ENCODE data around the gene GLCE.
"Not testable (repeated sequence)": the region's sequence is repeated elsewhere in the genome, so short reads cannot be mapped to it uniquely, and the experiment has no call there.

The GLCE gene

DNA sequence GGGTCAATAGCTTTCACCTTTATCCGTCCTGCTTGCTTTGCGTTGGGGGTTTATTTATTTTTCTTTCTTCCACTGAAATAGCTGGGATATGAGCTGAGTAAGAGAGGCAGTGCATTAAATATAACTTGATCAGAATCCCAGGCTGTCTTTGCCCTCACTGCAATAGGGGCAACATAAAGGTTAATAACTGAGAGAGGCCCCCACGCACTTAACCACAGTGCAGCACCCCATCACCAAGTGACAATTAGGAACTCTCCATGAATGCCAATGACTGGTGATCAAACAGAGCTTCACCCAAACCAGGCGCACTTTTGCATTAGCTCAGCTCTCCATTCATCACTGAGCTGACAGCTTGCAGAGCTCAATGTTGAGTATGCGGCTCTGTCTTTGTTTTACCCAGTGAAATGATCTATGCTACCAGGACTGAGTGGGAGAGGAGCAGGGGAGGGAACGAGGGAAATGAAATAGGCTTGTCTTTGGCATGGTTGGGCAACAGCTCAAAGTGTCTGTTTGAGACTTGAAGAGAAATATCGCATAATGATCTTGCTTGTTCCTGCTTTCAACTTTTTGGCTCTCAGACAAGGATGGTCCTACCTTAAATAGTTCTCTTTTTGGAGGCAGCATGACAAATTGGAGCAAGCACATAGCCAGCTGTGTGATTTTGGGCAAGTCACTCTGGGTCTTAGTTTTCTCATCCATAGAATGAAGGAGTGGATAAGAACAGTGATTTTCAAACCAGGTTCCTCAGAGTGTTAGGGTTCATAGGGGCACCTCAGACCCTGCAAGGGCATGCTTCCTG lies 14.5 kb upstream of the GLCE start:
- Histone ChIP-seq H3K9ac (ENCODE audit: low read depth, low read length) (no peak overlapping the region), H3K4me1 (ENCODE audit: insufficient read depth, low read length) (peaks cover 3% of the 10 kb centered on the region; the same call in 1 of the 2 replicates), H3K36me3 (ENCODE audit: insufficient read depth, low read length) (no peaks in the 10 kb centered on the region), H3K9me3 (ENCODE audit: control insufficient read depth, insufficient read depth, low read length) (no peaks in the 10 kb centered on the region)

DNA sequence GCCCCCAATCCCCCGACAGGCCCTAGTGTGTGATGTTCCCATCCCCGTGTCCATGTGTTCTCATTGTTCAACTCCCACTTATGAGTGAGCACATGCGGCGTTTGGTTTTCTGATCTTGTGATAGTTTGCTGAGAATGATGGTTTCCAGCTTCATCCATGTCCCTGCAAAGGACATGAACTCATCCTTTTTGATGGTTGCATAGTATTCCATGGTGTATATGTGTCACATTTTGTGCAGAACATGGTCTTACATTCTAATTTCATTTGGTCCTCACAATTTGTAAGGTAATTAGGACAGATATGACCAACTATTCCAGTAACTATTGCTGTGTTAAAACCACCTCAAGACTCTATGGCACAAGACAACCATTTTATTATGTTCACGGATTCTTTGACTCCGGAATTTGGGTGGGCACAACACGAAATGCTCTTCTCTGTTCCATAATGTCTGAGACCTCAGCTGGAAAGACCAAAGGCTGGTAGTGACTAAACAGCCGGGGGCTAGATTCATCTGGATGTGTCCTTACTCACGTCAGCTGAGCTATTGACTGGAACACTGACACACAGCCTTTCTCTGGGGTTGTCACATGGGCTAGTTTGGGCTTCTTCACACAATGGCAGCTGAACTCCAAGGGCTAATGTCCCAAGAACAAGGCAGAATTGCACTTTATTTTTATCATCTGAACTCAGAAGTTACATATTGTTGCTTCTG lies 13.6 kb upstream of the GLCE start:
- Histone ChIP-seq H3K9ac (ENCODE audit: low read depth, low read length) (no peak overlapping the region), H3K4me1 (ENCODE audit: insufficient read depth, low read length) (peaks cover 3% of the 10 kb centered on the region; the same call in 1 of the 2 replicates), H3K9me3 (ENCODE audit: control insufficient read depth, insufficient read depth, low read length) (no peaks in the 10 kb centered on the region), H3K36me3 (ENCODE audit: insufficient read depth, low read length) (no peaks in the 10 kb centered on the region)

DNA sequence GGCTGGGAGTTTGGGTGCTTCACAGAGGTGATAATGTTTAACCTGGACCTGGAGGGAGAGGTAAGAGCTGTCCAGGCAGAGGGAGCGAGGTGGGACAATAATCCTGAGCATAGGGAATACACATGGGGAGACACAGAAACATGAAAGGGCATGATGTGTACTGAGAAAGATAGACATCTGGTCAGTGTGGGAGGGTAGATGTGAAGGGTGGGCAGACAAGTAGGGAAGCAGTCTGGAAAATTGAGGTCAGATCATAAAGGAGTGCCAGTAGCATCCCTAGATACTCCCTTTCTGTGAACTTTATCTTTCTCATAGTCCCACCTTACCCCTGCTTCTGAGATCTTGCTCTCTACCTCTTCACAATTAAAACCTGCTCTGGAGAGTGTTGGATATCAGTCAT lies 12.0 kb upstream of the GLCE start:
- H3K4me1 ChIP-seq (ENCODE audit: insufficient read depth, low read length), result peaks cover 3% of the 10 kb centered on the region; the same call in 1 of the 2 replicates
- no peaks in the 10 kb centered on the region for H3K36me3 ChIP-seq (ENCODE audit: insufficient read depth, low read length)
- no peak overlapping the region for H3K9ac ChIP-seq (ENCODE audit: low read depth, low read length)
- H3K9me3 ChIP-seq (ENCODE audit: control insufficient read depth, insufficient read depth, low read length), result no peaks in the 10 kb centered on the region

DNA sequence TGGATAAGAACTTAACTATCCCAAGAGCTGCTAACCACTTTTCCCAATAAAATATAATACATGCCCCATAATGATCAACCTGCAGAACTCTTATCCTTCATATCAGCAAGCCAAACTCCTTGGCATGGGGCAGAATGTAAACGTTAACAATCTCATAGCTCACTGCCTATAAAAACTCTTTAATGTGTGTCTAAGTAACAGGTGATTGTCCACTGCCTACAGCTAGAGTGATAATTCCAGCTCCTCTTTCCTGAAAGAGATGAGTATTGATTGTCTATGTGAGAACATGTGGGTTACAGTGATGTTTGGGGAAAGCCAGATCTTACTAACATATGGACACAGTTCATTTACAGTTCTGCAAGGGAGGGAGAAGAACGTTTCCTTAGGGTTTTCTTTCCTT lies 11.3 kb upstream of the GLCE start:
- no peaks in the 10 kb centered on the region for H3K9me3 ChIP-seq (ENCODE audit: control insufficient read depth, insufficient read depth, low read length)
- no peaks in the 10 kb centered on the region for H3K36me3 ChIP-seq (ENCODE audit: insufficient read depth, low read length)
- H3K9ac ChIP-seq (ENCODE audit: low read depth, low read length), result no peak overlapping the region
- H3K4me1 ChIP-seq (ENCODE audit: insufficient read depth, low read length), result peaks cover 3% of the 10 kb centered on the region; the same call in 1 of the 2 replicates

DNA sequence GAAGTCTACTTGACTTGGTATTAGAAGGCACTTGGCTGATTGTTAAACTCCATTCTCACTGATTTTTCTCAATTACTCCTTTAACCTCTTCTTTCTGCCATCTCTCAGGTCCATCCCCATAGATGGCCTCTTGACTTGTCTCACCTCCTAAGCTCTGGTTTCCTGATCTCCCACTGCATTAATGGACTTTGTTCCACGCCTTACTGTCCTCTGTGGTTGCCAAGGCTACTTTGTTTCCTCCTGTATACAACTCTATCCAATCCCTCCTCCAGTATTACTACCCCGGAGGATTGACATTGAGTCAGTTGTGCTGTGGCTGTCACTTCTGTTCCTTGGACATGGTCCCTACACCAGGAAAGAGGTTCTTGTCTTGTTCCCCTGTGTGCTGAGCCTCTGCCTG lies 10.6 kb upstream of the GLCE start:
- no peak overlapping the region for H3K9ac ChIP-seq (ENCODE audit: low read depth, low read length)
- H3K4me1 ChIP-seq (ENCODE audit: insufficient read depth, low read length), result peaks cover 3% of the 10 kb centered on the region; the same call in 1 of the 2 replicates
- H3K9me3 ChIP-seq (ENCODE audit: control insufficient read depth, insufficient read depth, low read length), result no peaks in the 10 kb centered on the region
- H3K36me3 ChIP-seq (ENCODE audit: insufficient read depth, low read length), result no peaks in the 10 kb centered on the region

DNA sequence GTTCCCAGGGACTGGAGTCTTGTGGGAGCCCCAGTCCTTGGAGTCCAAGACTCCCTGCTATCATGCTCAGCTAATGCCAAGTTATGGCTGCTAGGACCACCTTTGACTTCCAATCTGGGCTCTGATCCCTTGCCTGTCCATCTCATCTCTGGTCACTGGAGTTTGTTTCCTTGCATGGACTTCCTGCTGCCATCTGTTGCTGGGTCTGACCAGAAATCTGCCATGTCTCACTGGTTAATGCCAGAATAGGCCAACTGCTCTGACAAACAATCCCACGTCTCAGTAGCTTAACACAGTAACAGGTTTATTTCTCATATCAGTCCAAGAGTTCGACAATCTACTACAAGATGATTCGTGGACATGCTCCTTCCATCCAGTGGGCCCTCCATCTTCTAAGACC lies 10.1 kb upstream of the GLCE start:
- Histone ChIP-seq H3K9me3 (ENCODE audit: control insufficient read depth, insufficient read depth, low read length) (no peaks in the 10 kb centered on the region), H3K9ac (ENCODE audit: low read depth, low read length) (no peak overlapping the region), H3K4me1 (ENCODE audit: insufficient read depth, low read length) (peaks cover 3% of the 10 kb centered on the region; the same call in 1 of the 2 replicates), H3K36me3 (ENCODE audit: insufficient read depth, low read length) (no peaks in the 10 kb centered on the region)

DNA sequence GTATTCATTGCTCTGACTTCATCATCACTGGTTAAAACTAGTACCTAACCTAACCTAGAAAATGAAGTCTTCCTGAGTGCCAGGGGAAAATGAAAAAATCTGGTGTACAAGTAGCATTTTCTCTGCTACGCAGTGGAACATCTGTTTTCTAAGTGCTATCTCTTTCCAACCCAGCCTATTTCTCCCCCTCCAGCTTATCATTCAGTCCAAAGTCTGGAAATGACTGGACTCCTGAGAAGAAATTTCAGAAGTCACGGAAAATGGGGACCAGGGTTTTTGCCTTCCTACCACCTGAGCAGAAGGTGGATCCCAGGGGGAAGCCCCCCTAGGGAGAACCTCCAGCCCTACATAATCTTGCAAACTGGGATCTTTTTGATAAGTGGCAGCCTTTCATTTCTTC lies 9.6 kb upstream of the GLCE start:
- no peaks in the 10 kb centered on the region for H3K9me3 ChIP-seq (ENCODE audit: control insufficient read depth, insufficient read depth, low read length)
- no peaks in the 10 kb centered on the region for H3K36me3 ChIP-seq (ENCODE audit: insufficient read depth, low read length)
- no peak overlapping the region for H3K9ac ChIP-seq (ENCODE audit: low read depth, low read length)
- peaks cover 3% of the 10 kb centered on the region; the same call in 1 of the 2 replicates for H3K4me1 ChIP-seq (ENCODE audit: insufficient read depth, low read length)

DNA sequence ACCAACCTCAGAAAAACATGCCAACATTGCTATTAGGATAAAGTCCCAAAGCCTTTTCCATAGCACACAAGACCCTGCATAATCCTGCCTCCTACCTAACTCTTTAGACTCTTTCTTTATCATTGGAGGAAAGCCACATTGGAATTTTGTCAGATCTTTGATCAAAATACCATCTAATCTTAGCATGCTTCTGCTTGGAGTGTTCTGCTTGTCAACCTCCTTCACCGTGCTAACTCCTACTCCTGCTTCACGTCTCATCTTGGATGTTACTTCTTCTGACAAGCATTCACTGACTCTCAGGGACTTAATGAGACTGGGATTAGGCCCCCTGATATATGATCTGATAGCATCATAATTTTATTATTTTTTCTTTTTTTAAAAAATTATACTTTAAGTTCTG lies 7.4 kb upstream of the GLCE start:
- H3K9me3 ChIP-seq (ENCODE audit: control insufficient read depth, insufficient read depth, low read length), result no peaks in the 10 kb centered on the region
- H3K36me3 ChIP-seq (ENCODE audit: insufficient read depth, low read length), result no peaks in the 10 kb centered on the region
- H3K9ac ChIP-seq (ENCODE audit: low read depth, low read length), result no peak overlapping the region
- no peaks in the 10 kb centered on the region for H3K4me1 ChIP-seq (ENCODE audit: insufficient read depth, low read length)

DNA sequence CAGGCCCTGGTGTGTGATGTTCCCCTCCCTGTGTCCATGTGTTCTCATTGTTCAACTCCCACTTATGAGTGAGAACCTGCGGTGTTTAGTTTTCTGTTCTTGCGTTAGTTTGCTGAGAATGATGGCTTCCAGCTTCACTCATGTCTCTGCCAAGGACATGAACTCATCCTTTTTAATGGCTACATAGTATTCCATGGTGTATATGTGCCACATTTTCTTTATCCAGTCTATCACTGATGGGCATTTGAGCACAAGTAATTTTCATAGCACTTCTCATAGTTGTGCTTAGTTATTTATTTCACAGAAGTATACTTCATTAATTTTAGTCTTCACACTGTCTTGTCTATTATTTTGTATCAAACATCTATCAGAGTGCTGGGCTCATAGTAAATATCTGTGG lies 6.8 kb upstream of the GLCE start:
- not testable (repeated sequence) for H3K9ac ChIP-seq (ENCODE audit: low read depth, low read length); H3K4me1 ChIP-seq (ENCODE audit: insufficient read depth, low read length); H3K36me3 ChIP-seq (ENCODE audit: insufficient read depth, low read length); H3K9me3 ChIP-seq (ENCODE audit: control insufficient read depth, insufficient read depth, low read length)

DNA sequence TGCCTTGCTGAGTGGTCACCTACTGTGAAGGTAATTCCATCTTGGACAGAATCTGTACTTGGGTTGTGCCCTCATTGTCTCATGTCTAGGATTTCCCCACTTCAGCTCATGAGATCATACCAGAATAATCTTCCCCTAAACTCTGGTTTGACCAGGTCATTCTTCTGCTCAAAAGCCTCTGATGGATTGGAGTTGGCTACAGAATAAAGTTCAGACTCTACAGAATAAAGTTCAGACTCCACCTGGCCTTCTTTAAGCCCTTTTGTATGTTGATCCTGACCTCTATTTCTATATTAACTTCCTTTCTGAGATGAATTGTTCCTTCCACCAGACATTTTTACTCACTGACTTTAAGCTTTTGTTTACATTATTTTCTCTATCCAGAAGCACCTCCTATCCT lies 6.4 kb upstream of the GLCE start:
- no peaks in the 10 kb centered on the region for H3K4me1 ChIP-seq (ENCODE audit: insufficient read depth, low read length)
- H3K9ac ChIP-seq (ENCODE audit: low read depth, low read length), result no peak overlapping the region
- H3K9me3 ChIP-seq (ENCODE audit: control insufficient read depth, insufficient read depth, low read length), result no peaks in the 10 kb centered on the region
- H3K36me3 ChIP-seq (ENCODE audit: insufficient read depth, low read length), result no peaks in the 10 kb centered on the region

DNA sequence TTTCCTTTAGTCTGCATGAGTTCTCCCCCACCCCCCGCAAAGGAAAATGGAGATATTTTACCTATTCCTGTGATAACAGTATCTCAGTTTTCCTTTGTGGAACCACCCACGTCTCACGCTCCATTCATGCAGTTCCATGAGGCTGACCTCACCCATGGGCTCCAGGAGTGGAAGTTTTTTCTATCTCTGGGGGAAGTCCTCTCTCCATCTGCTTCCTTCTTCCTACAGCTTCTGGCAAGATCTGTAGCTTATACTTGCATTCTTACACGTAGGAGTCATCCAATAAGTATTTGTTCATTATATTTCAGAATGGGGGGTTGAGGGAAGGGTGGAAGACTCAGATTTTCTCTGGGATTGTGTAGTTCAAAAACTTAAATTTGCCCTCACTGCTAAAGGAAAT lies 5.8 kb upstream of the GLCE start:
- no peaks in the 10 kb centered on the region for H3K36me3 ChIP-seq (ENCODE audit: insufficient read depth, low read length)
- H3K9ac ChIP-seq (ENCODE audit: low read depth, low read length), result no peak overlapping the region
- no peaks in the 10 kb centered on the region for H3K9me3 ChIP-seq (ENCODE audit: control insufficient read depth, insufficient read depth, low read length)
- H3K4me1 ChIP-seq (ENCODE audit: insufficient read depth, low read length), result 0 out of 2 replicates have a peak, but pooled peaks cover 2% of the 10 kb centered on the region

DNA sequence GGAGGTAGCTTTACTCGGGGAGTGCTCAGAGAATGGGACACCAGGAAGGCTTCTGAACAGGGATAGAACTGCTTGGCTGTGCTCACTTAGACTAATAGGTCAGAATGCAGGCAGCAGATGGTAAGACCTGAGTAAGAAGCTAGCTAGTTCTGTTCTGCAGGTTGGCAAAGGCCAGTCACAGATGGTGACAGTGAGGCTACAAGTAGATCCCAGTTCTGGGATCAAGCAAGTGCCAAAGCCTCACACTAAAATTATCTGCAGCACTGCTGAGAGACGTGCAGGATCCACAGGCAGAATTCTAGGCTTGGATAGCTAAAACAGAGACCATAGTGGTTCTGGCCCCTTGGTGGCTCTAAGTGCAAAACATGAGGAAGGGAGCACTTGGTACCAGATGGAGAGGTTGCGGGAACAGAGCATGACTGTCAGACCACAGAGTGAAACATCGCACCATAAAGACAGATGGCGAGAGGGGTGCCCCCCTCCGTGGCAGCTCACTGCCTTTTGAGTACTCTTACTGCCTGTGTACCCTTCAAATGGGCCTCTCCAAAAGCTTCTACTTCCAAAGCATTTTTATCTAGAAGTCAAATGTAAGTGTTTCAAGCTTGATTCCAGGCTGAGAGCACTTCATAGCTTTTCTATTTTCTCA lies 3.6 kb upstream of the GLCE start:
- H3K9ac ChIP-seq (ENCODE audit: low read depth, low read length), result no peak overlapping the region
- H3K4me1 ChIP-seq (ENCODE audit: insufficient read depth, low read length), result 0 out of 2 replicates have a peak, but pooled peaks cover 4% of the 10 kb centered on the region
- no peaks in the 10 kb centered on the region for H3K36me3 ChIP-seq (ENCODE audit: insufficient read depth, low read length)
- no peaks in the 10 kb centered on the region for H3K9me3 ChIP-seq (ENCODE audit: control insufficient read depth, insufficient read depth, low read length)

DNA sequence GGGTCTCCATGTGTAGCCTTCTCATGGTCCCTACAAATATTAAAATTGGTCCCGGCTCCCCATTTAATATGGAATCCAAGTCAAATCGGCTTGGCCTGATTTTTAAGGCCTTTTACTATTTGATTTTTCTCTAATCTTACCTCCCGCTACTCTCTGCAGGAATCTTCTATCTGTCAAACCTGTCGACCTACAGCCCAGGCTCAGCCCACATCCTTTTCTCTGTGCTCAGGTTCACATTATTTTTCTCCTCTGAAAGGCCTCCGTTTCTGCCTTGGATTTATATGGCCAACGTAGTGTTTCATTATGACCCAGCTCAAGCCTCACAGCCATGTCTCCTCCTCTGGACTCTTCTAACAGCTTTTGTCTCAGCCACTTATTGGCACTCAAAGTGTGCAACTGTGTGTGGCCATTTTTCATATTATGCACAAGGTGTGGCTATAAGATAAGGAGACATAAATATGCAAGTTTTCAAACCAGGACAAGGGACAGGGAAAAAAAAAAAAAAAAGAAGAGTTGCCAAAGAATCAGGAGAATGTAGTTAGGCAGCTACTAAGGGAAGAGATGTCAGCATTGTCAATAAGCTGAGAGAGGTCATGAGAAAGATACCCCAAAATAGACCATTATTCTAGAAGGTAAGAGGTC lies 2.1 kb upstream of the GLCE start:
- Histone ChIP-seq H3K9ac (ENCODE audit: low read depth, low read length) (no peak overlapping the region), H3K36me3 (ENCODE audit: insufficient read depth, low read length) (no peaks in the 10 kb centered on the region), H3K9me3 (ENCODE audit: control insufficient read depth, insufficient read depth, low read length) (no peaks in the 10 kb centered on the region), H3K4me1 (ENCODE audit: insufficient read depth, low read length) (0 out of 2 replicates have a peak, but pooled peaks cover 9% of the 10 kb centered on the region)

DNA sequence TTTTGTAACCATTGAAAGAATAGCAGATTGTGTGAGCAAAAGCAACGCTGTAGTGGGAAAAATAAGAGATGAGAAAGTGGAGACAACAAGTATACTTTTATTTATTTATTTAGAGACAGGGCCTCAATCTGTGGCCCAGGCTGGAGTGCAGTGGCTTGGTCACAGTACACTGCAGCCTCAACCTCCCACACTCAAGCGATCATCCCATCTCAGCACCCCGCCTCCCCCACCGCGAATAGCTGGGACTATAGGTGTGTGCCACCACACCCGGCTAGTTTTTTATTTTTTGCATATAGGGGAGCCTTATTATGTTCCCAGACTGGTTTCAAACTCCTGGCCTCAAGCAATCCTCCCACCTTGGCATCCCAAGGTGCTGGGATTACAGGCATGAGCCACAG lies 1.6 kb upstream of the GLCE start:
- Histone ChIP-seq H3K4me1 (ENCODE audit: insufficient read depth, low read length) (0 out of 2 replicates have a peak, but pooled peaks cover 9% of the 10 kb centered on the region), H3K9ac (ENCODE audit: low read depth, low read length) (no peak overlapping the region), H3K9me3 (ENCODE audit: control insufficient read depth, insufficient read depth, low read length) (no peaks in the 10 kb centered on the region), H3K36me3 (ENCODE audit: insufficient read depth, low read length) (no peaks in the 10 kb centered on the region)

Measured in ES-I3 (cell line).